GM20431 (cell line): ENCODE results near the gene OSGEP.

Experiments
- in situ Hi-C: fragments of 300-500 bp; cut with MseI, MboI; formaldehyde crosslinking; loops from one replicate; pipeline ENCODE4 v1.15.0; 2020; ENCODE audit warnings: low sequenced_read_pairs; ENCODE audit not compliant: unreplicated experiment

The OSGEP gene

DNA sequence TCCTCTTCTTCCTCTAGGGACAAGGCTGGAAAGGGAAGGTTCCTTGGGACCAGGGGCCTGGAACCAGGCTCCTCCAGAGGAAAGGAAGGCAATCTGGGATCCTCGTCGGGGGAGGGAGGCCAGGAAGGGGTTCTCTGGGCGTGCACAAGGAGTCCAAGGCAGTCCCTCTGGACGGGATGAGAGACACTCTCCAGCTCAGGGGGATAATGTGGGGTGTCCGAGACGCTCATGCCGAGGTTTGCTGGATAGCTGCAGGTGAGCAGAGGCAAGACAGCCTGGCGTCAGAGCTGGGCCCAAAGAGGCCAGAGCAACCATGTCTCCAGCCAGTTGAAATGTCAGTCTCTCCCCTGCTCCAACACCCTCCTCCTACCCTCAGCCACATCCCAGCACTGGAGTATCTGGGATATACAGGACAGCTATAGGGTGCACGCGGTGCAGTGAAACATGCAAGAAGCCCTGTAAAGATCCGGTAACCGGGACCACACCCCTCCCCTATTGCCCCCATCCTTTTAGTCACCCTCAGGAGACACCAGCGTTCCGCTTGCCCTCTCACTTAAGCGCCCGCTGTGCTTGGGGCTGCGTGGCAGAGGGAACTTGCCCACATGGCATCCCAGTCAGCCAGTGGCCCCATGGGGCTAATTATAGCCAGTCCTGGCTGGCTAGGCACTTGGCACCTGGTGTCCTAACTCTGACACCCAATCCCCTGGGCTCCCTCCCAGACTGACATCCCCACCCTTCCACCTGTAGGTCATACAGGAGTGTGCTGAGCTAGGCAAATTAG, 18.8 kb downstream of the OSGEP start, which contains the start of gene KLHL33:
TSS of gene KLHL33 (minus strand) at position 585 of the 781 bp plus-strand sequence. CDS start at position 230, 355 bp downstream.
- in situ Hi-C loops = no loop called here

DNA sequence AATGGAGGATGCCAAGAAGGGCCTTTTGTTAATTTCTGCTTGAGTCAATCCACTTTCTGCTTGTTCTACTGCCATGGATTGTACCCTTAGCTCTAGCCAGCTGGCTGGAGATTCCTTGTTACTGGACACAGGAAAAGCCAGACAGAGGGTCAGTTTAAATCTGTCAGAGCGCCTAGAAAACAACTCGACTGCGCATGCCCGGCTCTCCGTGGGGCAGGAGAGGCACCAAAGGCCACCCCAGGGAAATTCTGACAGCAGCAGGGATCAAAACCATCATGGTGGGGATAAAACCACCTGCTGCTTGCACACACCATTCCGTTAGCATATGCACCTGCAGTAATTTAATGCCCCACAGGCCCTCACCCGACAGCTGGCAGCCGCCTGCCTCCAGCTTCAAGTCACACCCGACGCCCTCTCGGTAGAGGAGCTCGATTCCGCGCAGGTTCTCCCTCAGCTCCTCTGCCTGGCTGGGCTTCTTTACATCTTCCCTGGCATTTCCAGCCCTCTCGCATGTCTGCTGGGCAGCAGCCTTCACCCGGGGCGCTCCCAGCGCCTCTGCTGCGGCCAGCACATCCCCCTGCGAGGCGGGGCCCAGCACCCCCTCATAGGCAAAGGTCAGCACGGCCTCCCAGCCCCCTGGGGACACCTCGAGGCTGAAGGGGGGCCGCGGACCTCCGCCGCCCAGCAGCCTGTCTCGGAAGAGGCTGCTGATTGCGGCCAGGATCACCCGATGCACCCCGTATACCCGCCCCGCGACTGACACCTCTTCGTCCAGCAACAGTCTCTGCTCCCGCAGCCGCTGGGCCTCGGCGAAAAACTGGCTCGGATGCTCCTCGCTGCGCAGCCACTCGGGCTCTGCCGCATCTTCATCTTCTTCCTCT, 19.7 kb downstream of the OSGEP start:
- in situ Hi-C loops = no loop called here

DNA sequence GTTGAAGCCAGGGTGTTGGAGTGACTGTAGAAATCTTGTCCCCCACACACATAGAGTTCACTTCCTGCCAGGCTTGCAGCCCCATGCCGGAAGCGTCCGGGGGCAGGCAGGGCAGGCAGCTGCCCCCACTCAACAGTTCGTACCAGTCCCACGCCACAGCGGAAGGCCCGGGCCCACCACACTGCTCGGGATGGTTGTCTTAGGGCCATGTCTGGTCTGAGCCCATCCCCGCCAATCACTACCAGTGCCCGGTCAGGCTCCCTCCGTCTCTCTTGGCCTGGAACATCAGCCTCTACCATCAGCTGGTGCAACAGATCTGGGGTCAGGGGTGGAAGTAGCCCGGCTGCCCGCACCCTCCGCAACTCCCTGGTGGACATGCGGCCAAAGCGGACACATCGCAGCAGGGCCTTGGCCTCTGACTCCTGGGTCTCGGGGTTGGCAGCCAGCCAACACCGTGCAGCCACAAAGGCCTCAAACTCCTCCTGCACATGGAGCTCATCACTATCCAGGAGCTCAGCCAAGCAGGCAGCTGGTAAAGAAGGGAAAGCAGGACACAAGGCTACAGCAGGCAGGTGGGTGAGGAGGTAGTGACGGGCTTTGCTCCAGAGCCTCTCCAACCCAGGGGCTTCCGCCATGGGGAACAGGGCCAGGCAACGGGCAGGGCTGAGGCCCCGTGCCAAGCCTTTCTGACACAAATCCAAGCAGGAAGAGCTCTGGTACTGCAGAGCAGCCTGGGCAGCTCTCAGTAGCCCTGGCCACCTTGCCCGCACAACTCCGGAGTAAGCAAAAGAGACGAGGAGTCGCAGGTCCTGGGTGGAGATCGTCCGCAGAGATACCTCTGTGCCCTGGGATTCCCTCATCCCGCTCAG, 24.6 kb downstream of the OSGEP start:
- in situ Hi-C loops = no loop called here

DNA sequence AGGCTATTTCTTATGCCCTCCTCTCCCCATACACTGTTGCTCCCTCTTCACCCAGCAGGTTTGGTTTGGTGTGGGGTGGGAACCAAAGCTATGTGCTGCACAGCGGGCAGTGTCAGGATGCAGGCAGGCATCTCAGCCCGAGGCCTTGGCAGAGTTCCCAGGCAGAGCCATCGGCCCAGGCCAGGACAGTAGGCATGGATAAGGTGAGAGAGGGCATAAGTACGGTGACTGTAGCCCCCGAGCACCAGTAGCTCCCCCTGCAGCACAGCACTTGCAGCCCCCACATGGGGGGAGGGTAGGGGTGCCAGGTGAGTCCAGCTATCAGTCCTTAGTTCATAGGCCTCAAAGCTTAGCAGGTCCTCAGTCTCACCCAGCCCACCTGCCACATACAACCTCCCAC, 25.8 kb downstream of the OSGEP start:
- in situ Hi-C loops = no loop called here

DNA sequence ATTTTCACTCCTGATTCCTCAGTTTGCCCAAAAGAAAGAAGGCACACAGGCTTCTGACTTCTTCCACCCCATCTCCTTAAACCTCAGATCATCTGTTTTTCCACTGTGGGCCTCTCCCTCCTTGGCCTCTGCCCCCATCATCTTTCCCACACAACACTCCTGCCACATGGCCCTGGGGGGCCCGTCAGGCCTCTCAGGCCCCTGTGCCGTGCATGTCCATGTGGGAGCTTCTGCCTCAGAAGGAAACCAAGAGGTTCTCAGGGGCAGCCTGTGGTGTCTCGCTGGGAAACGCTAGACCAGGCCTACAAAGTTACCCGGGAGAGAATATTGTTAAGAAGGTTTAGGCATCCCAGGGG, 26.6 kb downstream of the OSGEP start:
- in situ Hi-C loops = no loop called here

DNA sequence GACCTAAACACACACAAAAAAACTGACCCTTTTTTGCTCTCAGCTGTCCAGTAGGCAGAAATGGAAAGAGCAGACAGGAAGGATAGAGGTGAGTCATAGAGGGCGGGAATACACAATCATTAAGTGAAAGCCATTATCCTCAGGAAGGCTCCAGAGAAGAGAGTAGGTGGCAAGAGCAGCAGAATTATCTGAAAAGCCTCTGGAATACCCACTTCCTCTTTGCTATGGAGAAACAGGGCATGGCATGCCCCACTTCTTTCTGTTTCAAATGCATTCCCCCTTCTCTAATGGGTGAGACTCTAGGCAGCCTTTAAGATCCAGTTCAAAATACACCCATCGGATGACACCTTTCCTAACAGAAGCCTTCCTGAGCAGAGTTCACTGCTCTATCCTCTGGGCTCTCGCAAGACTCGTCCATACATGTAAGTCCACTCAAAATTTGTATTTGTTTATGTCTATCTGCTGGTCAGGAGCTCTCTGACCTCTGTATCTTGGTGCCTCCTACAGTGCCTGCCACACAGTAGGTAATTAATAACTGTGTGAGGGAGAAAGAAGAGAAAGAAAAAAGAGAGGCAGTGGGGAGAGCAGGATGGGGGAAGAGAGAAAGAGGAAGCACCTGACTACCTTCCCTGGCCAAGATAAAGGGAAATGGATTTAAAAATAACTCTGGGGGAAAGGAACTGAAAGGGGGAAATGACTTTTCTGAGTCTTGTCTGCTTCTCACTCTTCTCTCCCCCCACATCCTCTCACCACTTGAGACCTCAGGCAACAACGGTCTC, 27.2 kb downstream of the OSGEP start:
- in situ Hi-C loops = no loop called here

DNA sequence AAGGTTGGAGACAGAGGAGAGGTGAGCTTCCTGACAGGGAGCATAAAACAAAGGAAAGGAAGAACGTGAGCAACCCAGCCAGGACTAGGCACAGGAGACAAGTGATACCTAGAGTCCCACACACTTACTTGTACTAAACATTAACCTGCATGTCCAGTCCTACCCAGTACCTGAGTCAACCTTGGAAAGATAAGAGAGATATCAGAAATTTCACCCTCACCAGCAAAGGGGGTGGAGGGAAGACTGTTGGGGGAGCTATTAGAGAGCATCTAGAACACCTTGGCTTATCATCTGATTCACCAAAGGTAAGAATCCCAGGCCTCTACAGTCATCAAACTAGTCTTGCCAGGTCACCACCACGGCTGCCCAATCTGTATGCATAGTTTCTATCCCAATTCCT, 29.8 kb downstream of the OSGEP start:
- in situ Hi-C loops = no loop called here

DNA sequence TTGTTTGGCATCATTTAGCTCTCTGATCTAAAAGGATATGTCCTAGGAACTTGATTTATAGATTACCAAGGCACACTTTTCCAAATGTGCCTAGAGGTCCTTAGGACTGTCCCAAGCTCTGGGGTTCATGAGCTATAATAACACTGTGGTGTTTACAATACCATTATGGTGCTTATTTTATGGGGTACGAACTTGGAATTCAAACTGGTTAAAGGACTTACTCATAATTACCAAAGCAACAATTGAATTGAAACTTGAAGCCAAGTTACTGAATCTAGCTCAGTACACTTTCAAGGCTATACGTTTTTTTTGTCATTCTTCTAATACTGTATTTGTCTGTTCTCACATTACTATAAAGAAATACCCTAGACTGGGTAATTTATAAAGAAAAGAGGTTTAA, 31.7 kb downstream of the OSGEP start:
- in situ Hi-C loops = no loop called here

DNA sequence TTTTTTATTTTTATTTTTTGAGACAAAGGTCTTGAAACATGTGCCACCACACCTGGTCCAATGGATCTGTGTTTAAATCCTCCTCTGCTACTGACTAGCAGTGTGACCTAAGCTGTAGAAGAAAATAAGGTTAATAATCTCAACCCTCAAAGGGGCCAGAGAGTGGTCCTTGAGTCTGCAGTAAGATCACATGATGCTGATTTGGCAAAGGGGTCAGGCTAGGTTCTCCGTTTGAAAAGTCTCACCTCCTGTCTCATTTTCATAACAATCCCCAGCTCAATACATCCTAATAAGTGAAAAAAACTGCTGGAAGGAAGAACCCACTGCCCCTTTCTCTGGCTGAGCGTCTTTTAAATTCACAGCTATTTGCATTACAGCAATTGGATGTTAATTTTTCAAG, 33.3 kb downstream of the OSGEP start:
- in situ Hi-C loops = no loop called here

DNA sequence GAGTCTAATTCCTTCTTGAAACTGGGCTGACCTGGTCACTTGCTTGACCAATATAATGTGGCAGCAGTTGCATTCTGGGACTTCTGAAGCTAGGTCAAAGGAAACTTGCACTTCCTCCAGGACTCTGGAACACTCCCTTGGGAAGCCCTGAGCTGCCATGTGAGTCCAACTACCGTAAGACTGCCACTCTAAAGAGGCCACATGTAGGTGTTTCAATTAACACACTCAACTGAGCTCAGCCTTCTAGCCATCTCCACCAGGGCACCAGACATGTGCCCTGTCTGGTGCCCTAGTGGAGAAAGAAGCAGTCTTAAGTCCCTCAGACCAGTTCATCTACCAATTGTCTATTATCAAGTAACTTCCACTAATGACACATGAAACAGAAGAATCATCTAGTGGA, 35.2 kb downstream of the OSGEP start:
- in situ Hi-C loops = no loop called here

DNA sequence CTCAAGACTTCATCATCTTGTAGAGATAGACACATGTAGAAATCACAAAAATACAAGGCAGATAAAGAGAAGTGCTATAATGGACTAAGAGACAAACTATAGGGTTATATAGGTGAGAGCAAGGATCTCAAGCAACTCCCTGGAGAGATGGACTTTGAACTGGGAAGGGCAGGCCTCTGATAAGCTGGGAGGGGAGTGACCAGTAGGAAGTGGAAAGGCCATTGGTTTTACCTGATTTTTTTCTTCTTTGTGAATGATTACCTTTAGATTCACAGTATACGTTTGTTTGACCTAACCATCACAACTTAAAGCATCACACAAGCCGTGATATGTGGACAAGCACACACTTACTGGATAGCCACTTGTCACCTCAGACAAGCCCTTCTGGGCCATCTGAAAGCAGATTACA, 36.1 kb downstream of the OSGEP start:
- in situ Hi-C loops = no loop called here

DNA sequence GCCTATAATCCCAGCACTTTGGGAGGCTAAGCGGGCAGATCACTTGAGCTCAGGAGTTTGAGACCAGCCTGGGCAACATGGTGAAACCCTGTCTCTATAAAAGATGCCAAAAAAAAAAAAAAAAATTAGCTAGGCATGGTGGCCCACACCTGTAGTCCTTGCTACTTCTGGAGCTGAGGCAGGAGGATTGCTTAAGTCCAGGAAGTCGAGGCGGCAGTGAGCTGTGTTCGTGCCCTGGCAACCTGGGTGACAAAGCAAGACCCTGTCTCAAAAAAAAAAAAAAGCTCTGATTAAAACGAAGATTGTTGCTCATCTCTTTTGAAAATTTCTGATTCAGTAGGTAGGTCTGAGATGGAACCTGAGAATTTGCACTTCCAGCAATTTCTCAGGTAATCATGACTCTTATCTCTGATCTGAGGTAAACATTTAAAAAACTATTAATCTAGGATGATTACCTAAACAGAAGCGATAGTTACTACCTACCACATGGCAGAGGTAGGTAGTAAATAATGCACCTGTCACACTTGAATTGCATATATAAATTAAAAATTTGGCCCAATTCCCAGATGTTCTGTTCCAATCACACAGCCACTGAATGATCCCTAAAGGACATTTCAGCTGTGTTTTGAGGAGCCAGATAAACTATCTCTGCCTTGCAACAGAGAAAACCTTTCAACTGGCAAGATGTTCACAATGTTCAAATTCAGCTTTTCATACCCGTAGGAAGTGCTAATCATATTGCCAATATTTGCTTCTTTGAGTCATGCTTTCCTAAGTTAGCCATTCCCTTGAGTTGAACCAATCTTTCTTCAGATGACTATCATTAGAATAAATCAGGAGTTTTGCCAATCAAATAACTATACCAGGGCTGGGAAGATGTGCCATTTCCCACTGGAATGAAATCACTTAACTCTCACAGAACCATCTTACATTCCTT, 37.1 kb downstream of the OSGEP start:
- in situ Hi-C loops = no loop called here

DNA sequence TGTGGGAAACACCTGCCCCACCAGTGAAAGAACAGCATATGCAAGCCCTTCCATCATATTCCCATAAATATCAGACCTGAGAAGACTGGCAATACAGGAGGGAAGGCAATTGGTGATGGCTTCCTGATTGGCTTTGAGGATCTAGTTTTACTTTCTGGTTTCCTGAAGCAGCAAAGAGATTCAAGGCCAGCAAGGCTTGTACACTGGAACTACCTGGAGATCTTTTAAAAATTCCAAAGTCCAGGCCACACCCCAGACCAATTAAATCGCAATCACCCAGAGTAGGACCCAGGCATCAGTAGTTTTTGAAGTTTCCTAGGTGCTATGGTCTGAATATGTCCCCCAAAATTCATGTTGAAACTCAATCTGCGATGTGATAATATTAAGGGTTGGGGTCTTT, 38.4 kb downstream of the OSGEP start:
- in situ Hi-C loops = no loop called here

DNA sequence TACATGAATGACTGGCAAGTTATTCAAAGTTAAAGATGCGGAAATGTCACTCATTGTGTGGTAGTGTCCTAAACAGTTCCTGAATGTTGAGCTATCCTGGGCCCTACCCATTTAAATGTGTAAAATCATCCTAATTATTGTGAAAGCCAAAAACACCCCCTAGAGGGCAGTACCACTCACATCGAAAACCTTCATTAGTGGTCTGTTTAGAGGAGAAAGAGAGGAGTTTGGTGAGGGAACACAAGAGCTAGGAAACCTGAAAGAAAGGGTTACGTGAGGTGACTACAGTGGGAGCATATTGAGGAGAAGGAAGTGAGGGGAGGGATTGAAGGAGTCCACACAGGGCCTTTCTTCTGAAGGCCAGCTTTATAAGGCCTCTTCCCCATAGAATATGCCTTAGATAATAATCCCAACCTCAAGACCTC, 38.8 kb downstream of the OSGEP start:
- in situ Hi-C loops = no loop called here

DNA sequence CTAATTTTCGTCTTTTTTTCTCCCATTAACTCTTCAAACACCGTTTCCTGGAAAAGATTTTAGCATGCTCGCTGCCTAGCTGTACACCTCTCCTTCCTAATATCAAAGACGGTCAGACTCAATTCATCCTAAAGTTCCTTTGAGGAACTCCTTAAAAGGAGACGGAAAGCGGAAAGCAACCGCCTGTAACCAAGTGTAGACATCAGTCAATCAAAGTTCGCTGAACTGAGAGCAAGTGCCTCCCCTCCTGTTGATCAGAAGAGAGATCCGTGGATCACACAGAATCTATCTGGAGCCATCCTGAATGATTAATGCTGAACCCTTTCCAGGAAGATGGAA, 40.9 kb downstream of the OSGEP start:
- in situ Hi-C loops = no loop called here

DNA sequence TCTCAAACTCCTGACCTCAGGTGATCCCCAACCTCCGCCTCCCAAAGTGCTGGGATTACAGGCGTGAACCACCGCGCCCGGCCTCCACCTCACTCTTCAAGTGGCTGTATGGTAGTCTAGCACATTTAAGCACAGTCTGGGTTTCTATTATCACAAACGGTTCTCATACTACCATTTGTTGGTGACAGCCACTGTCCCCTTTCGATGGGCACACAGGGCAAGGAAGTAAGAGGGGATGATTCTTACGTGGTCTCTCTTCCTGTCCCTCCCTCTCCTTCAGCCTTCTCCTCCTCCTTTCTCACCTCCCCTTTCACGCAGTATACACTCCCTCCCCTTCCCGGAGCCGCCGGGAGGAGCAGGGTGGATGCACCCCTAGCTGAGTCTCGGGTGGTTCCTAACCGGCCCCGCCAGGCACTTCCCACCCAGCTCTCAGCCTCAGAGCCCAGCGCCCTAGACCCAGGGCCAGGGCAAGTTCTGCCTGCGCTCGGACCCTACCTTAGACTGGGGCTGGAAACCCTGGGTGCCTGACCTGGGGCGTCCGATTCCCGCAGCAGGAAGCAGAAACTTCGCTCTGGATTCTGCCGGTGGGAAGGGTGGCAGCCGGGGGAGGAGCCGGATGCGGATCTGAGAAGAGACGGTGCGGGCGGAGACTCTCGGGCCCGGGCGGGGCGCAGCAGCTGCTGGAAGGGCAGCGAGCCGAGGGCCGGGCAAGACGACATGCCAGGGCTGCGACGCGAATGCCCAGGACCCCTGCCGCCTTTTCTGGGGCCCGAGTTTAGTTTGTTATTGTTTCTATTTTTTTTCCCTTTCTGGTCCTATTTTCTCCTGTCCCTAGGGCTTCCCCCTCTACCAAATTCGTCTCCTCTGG, 41.5 kb downstream of the OSGEP start, which contains the start of gene TEP1:
TSS of gene TEP1 (minus strand) at position 626 of the 868 bp plus-strand sequence. CDS start 5,062 bp downstream, outside the sequence.
- in situ Hi-C loops = no loop called here

DNA sequence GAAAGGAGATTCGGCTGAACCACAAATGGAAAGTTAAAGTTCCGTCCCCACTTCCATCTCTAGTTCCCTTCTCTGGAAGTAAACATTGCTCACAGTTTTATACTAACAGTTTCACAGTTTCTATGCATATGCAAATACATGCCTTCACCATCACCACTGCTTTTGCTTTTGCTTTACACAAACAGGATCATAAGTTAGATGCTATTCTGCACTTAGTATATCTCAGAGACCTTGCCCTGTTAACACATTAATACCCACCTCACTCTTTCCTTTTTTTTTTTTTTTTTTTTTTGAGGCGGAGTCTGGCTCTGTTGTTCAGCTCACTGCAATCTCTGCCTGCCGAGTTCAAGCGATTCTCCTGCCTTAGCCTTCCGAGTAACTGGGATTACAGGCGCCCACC, 42.2 kb downstream of the OSGEP start:
- in situ Hi-C loops = no loop called here

DNA sequence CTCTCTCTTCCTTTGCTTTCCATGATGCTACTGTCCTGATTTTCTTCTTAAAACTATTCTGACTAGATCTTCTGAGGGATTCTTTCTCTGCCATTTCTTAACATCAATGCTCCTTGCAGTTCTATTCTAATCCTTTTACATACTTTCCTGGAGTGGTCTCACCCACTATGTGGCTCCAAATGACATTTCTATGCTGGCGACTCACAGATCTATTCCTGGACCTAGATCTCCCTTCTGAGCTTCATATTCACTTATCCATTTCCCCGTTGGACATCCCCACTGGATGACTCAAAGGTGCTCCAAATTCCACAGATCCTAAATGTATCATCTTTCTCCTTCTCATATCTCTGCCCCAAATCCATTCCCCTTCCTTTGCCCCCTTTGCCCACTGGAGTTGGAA, 45.4 kb downstream of the OSGEP start:
- in situ Hi-C loops = no loop called here
